MM.1S (cell line): ENCODE data around the gene PRCP.

Experiments used
- CTCF ChIP-seq: fragments of 300-600 bp; sonication (generic); IDR thresholded peaks from 2 replicates; pipeline ENCODE4 v1.5.1; 2016; ENCODE audit warnings: antibody characterized with exemption, low read length, mixed read lengths
- EZH2 ChIP-seq: fragments of 300-600 bp; sonication (generic); optimal IDR thresholded peaks from 2 replicates; pipeline ENCODE3; 2017; ENCODE audit warnings: low read depth, mild to moderate bottlenecking, antibody characterized with exemption, low read length, mixed read lengths

- TF ChIP-seq CTCF, result no peak
- no peak for TF ChIP-seq EZH2
These were observed 112.2 kb downstream of the PRCP start for GRCh38 chr11:82787981-82788380.
